A549 (cell line): ENCODE results near the gene FOXB2. TPM values are rescaled to one million over a fixed set of nuclear protein-coding genes. Genes with fewer than 3 reads are reported as not detected.
A peak's percentile ranks its signal among the peaks of the same experiment; 100 is the strongest.

Experiments
- ATAC-seq, 2 experiments: fragments of 200-7000 bp in 1 of 2; fragments of >200 bp in 1 of 2; cut with Nextera tagmentation in 1 of 2; cut with Tn5 transposase in 1 of 2; 3 replicates each; pipeline versions ENCODE4 v1.8.0 to v1.9.1; 2018 to 2020; ENCODE audit warnings: mild to moderate bottlenecking in 1 of 2, moderate library complexity in 1 of 2
- CTCF ChIA-PET: fragments of 300-600 bp; sonication (Branson Sonifier 250); formaldehyde crosslinking; extraction: SDS; loops from one replicate; lab custom pipeline; 2021; ENCODE audit warnings: antibody characterized with exemption, inconsistent platforms; lab: Yijun Ruan, JAX
- POLR2A ChIA-PET: fragments of 350-600 bp; formaldehyde crosslinking; extraction: SDS; loops from one replicate; lab custom pipeline; 2021; ENCODE audit warnings: antibody characterized with exemption, inconsistent platforms; lab: Yijun Ruan, JAX
- DNase-seq, 2 experiments: peaks; one replicate each; pipeline versions ENCODE4 v3.0.0 to v3.0.0-alpha.2; 2011 to 2016; ENCODE audit warnings: low read depth in 1 of 2, low spot score in 1 of 2
- FAIRE-seq: peaks from 2 replicates; lab custom pipeline; 2011; peaks lifted over from hg19 to GRCh38; lab: Jason Lieb, UNC
- H3K27ac ChIP-seq, 2 experiments: fragments of >200 bp; sonication (Bioruptor Twin); formaldehyde crosslinking; 3 replicates each; pipeline ENCODE4 v1.5.1; 2016 to 2017
- H3K4me1 ChIP-seq: fragments of >200 bp; sonication (Bioruptor Twin); formaldehyde crosslinking; 3 replicates; pipeline ENCODE4 v1.6.1; 2016
- H3K4me2 ChIP-seq: fragments of >200 bp; sonication (Bioruptor Twin); formaldehyde crosslinking; 3 replicates; pipeline ENCODE4 v1.6.1; 2016
- H3K4me3 ChIP-seq: fragments of >200 bp; sonication (Bioruptor Twin); formaldehyde crosslinking; 3 replicates; pipeline ENCODE4 v1.5.1; 2016
- H3K9me3 ChIP-seq: fragments of >200 bp; sonication (Bioruptor Twin); formaldehyde crosslinking; 3 replicates; pipeline ENCODE4 v1.6.1; 2016
- CBX2 ChIP-seq: fragments of 200-600 bp; sonication (generic); IDR thresholded peaks from 2 replicates; pipeline ENCODE4 v1.6.1; 2016; ENCODE audit warnings: low read depth, mild to moderate bottlenecking, borderline replicate concordance
- CHD2 ChIP-seq: fragments of 150-350 bp; IDR thresholded peaks from 2 replicates; pipeline ENCODE4 v1.6.1; 2014; ENCODE audit warnings: low read length; ENCODE audit not compliant: partially characterized antibody
- CHD4 ChIP-seq: fragments of 200-600 bp; sonication (generic); IDR thresholded peaks from 2 replicates; pipeline ENCODE4 v1.6.1; 2016; ENCODE audit warnings: antibody characterized with exemption, mild to moderate bottlenecking, borderline replicate concordance
- FOSB ChIP-seq: fragments of 250-450 bp; sonication (Bioruptor Pico); IDR thresholded peaks from 2 replicates; pipeline ENCODE4 v1.5.0; 2020; ENCODE audit warnings: mild to moderate bottlenecking, moderate library complexity
- HEYL ChIP-seq: fragments of 250-450 bp; sonication (Bioruptor Pico); IDR thresholded peaks from 2 replicates; pipeline ENCODE4 v1.8.0; 2021; ENCODE audit warnings: mild to moderate bottlenecking, moderate library complexity
- HOXA7 ChIP-seq: fragments of 250-450 bp; sonication (Bioruptor Pico); IDR thresholded peaks from 2 replicates; pipeline ENCODE4 v1.5.0; 2020; ENCODE audit warnings: mild to moderate bottlenecking, moderate library complexity
- HOXB5 ChIP-seq: fragments of 250-450 bp; sonication (Bioruptor Pico); IDR thresholded peaks from 2 replicates; pipeline ENCODE4 v1.5.0; 2020; ENCODE audit warnings: mild to moderate bottlenecking, moderate library complexity
- KDM1A ChIP-seq: fragments of 200-600 bp; sonication (generic); IDR thresholded peaks from 2 replicates; pipeline ENCODE4 v1.6.1; 2016; ENCODE audit warnings: low read depth, mild to moderate bottlenecking
- MAZ ChIP-seq: fragments of 150-350 bp; IDR thresholded peaks from 2 replicates; pipeline ENCODE4 v1.6.1; 2014; ENCODE audit warnings: antibody characterized with exemption, low read depth, low read length, borderline replicate concordance
- NPAS2 ChIP-seq: fragments of 250-450 bp; sonication (Bioruptor Pico); IDR thresholded peaks from 2 replicates; pipeline ENCODE4 v1.8.0; 2022; ENCODE audit warnings: mild to moderate bottlenecking, moderate library complexity, borderline replicate concordance
- RAD21 ChIP-seq, 2 experiments: fragments of >200 bp in 1 of 2; sonication (Bioruptor Twin) in 1 of 2; formaldehyde crosslinking in 1 of 2; IDR thresholded peaks in 1 of 2; conservative IDR thresholded peaks in 1 of 2; 2 replicates in 1 of 2; 3 replicates in 1 of 2; pipeline ENCODE4 v1.6.1; 2012 to 2018; ENCODE audit warnings: inconsistent platforms in 1 of 2
- RARB ChIP-seq: fragments of 250-450 bp; sonication (Bioruptor Pico); IDR thresholded peaks from 2 replicates; pipeline ENCODE4 v1.8.0; 2021; ENCODE audit warnings: mild to moderate bottlenecking, moderate library complexity
- RFX5 ChIP-seq: fragments of 450-650 bp; IDR thresholded peaks from 2 replicates; pipeline ENCODE4 v1.7.1; 2014; ENCODE audit warnings: antibody characterized with exemption, mild to moderate bottlenecking, moderate library complexity
- RNF2 ChIP-seq: fragments of 200-600 bp; sonication (generic); IDR thresholded peaks from 2 replicates; pipeline ENCODE4 v1.6.1; 2016; ENCODE audit warnings: low read depth, mild to moderate bottlenecking, antibody characterized with exemption, moderate library complexity, borderline replicate concordance
- SREBF2 ChIP-seq: fragments of 450-650 bp; IDR thresholded peaks from 2 replicates; pipeline ENCODE4 v1.6.1; 2014; ENCODE audit warnings: mild to moderate bottlenecking, moderate library complexity
- TP53 ChIP-seq: fragments of 250-450 bp; sonication (Bioruptor Pico); IDR thresholded peaks from 2 replicates; pipeline ENCODE4 v1.5.0; 2021; ENCODE audit warnings: mild to moderate bottlenecking, moderate library complexity
- WGBS: methylation state at CpG from one replicate; pipeline ENCODE4 v1.1.6; 2017; ENCODE audit errors: missing lambda C conversion rate; 5-methylcytosine and 5-hydroxymethylcytosine counted together
- polyA plus RNA-seq, 4 experiments: library from polyadenylated mRNA; depleted of rRNA in 3 of 4; stranded (reverse); fragments of >200 nt; fragmentation: RNase III in 1 of 4; extraction: RNeasy Plus Mini Kit Qiagen cat#74134 plus additional on column Dnase treatment in 1 of 4; gene quantifications; 2 replicates in 3 of 4; 3 replicates in 1 of 4; pipeline ENCODE4 v1.2.3, GENCODE V29; 2011 to 2017
- TF ChIP-seq, protein P1 (sequence below): IDR thresholded peaks from 2 replicates; pipeline ENCODE4 v1.6.1; 2012
- TF ChIP-seq, protein P2 (sequence below): fragments of >200 bp; sonication (Bioruptor Twin); formaldehyde crosslinking; IDR thresholded peaks from 3 replicates; pipeline ENCODE4 v1.6.1; 2016
- TF ChIP-seq, protein P3 (sequence below): fragments of 250-450 bp; sonication (Bioruptor Pico); IDR thresholded peaks from 2 replicates; pipeline ENCODE4 v1.5.0; 2020; ENCODE audit warnings: low read depth, mild to moderate bottlenecking, moderate library complexity
- TF ChIP-seq, protein P4 (sequence below): fragments of >200 bp; sonication (Bioruptor Twin); formaldehyde crosslinking; IDR thresholded peaks from 2 replicates; pipeline ENCODE4 v1.6.1; 2016
- TF ChIP-seq, protein P5 (sequence below): fragments of >200 bp; sonication (Bioruptor Twin); formaldehyde crosslinking; IDR thresholded peaks from 3 replicates; pipeline ENCODE4 v1.5.1; 2016

The FOXB2 gene
- polyA plus RNA-seq, 2 of the 4 experiments (the other 2 are of a cell fraction): not detected

DNA sequence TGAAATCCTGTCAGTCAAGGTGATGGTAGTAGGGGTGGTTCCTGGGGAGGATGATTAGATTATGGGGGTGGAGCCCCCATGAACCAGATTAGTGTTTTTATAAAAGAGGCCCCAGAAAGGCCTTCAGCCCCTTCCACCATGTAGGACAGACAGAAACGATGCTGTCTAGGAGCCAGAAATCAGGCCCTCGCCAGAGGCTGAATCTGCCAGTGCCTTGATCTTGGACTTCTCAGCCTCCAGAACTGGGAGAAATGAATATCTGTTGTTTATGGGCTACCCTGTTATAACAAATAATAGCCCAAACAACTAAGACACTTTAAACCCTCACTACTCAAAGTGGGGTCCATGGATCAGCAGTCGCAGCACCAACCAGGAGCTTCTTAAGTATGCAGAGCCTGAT lies 20.2 kb upstream of the FOXB2 start:
- 50% methylated on average over 3 of the region's 3 CpGs for WGBS
- DNase-seq (no peak), ATAC-seq (no peak), FAIRE-seq (no peak)
- H3K4me1 ChIP-seq: no peaks in the 10 kb centered on the region
- ChIA-PET POLR2A (no interaction called here), CTCF (interaction anchor here (1.2 to 15.7 kb wide), 3 partner anchors 13 to 192 kb away, joined by 3 to 309 read pairs (median 15); no protein-coding TSS in a partner anchor)
- no peaks in the 10 kb centered on the region for H3K9me3 ChIP-seq
- H3K27ac ChIP-seq: no peak overlapping the region
- no peak overlapping the region for H3K4me2 ChIP-seq
- H3K4me3 ChIP-seq: no peak overlapping the region
- TF ChIP-seq, protein P1, sequence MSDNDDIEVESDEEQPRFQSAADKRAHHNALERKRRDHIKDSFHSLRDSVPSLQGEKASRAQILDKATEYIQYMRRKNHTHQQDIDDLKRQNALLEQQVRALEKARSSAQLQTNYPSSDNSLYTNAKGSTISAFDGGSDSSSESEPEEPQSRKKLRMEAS: no peak
- no peak for TF ChIP-seq FOSB (CRISPR knock-in tag)
- TF ChIP-seq KDM1A: no peak

DNA sequence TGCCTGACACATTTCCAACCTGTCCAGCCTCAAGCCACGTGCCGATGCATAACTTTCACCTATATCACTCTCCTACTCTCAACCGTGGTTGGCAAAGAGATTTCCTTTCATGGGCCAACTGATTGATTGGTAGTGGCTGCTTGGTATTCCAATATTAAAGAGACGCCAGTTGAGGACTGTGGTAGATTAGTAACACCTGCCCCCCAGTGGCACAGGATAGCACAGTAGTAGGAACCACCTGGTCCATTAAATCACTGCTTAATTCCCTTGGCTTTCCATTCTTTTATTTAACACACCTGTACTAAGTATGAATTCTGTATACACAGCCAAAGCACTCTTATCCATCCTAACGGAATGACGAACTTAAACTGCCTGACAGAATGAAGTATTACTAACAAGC lies 19.1 kb upstream of the FOXB2 start:
- WGBS: 58% methylated on average over 6 of the region's 6 CpGs
- DNase-seq (no peak), ATAC-seq (no peak)

DNA sequence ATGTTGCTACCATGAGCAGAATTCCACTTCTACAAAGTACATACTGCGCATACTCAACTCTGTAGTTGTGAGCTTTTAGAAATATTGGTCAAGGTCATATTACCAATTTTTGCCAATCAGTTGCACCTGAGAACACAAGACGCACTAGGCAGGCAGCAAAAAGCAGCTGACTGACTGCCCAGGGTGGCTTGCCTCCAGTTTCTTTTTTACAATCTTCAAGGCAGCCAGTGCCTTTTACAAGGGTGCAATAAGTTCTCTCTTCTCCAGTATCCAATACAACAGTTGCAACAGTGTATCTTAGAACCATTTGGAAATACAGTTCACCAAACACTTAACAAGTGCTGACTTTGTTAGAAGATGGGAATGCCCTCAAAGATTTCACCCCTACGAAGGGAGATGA lies 16.1 kb upstream of the FOXB2 start:
- WGBS: 65% methylated on average over 3 of the region's 3 CpGs
- no peaks in the 10 kb centered on the region for H3K9me3 ChIP-seq
- ChIA-PET CTCF (interaction anchor here (1.0 to 2.0 kb wide), 3 partner anchors 12 to 28 kb away, joined by 3 to 5 read pairs (median 4); no protein-coding TSS in a partner anchor), POLR2A (no interaction called here)
- no peak for ATAC-seq
- no peak overlapping the region for H3K4me3 ChIP-seq
- H3K4me1 ChIP-seq: no peaks in the 10 kb centered on the region
- DNase-seq: no peak
- no peak overlapping the region for H3K4me2 ChIP-seq
- no peak for FAIRE-seq
- TF ChIP-seq RFX5 (no peak), HEYL (no peak), TP53 (no peak), CHD2 (no peak), CBX2 (no peak), RARB (CRISPR knock-in tag) (no peak), MAZ (no peak), RNF2 (no peak), HOXA7 (no peak), CHD4 (no peak), HOXB5 (CRISPR knock-in tag) (no peak)
- TF ChIP-seq, protein P2, sequence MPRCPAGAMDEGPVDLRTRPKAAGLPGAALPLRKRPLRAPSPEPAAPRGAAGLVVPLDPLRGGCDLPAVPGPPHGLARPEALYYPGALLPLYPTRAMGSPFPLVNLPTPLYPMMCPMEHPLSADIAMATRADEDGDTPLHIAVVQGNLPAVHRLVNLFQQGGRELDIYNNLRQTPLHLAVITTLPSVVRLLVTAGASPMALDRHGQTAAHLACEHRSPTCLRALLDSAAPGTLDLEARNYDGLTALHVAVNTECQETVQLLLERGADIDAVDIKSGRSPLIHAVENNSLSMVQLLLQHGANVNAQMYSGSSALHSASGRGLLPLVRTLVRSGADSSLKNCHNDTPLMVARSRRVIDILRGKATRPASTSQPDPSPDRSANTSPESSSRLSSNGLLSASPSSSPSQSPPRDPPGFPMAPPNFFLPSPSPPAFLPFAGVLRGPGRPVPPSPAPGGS: no peak
- TF ChIP-seq, protein P3, sequence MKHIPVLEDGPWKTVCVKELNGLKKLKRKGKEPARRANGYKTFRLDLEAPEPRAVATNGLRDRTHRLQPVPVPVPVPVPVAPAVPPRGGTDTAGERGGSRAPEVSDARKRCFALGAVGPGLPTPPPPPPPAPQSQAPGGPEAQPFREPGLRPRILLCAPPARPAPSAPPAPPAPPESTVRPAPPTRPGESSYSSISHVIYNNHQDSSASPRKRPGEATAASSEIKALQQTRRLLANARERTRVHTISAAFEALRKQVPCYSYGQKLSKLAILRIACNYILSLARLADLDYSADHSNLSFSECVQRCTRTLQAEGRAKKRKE (CRISPR knock-in tag): no peak
- TF ChIP-seq, protein P4, sequence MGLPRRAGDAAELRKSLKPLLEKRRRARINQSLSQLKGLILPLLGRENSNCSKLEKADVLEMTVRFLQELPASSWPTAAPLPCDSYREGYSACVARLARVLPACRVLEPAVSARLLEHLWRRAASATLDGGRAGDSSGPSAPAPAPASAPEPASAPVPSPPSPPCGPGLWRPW: no peak
- TF ChIP-seq, protein P5, sequence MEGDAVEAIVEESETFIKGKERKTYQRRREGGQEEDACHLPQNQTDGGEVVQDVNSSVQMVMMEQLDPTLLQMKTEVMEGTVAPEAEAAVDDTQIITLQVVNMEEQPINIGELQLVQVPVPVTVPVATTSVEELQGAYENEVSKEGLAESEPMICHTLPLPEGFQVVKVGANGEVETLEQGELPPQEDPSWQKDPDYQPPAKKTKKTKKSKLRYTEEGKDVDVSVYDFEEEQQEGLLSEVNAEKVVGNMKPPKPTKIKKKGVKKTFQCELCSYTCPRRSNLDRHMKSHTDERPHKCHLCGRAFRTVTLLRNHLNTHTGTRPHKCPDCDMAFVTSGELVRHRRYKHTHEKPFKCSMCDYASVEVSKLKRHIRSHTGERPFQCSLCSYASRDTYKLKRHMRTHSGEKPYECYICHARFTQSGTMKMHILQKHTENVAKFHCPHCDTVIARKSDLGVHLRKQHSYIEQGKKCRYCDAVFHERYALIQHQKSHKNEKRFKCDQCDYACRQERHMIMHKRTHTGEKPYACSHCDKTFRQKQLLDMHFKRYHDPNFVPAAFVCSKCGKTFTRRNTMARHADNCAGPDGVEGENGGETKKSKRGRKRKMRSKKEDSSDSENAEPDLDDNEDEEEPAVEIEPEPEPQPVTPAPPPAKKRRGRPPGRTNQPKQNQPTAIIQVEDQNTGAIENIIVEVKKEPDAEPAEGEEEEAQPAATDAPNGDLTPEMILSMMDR: no peak
- H3K27ac ChIP-seq: no peak overlapping the region

More for the DNA sequence above, 19.1 kb upstream of the FOXB2 start:
- H3K4me3 ChIP-seq: no peak overlapping the region
- no peaks in the 10 kb centered on the region for H3K9me3 ChIP-seq
- H3K27ac ChIP-seq: no peak overlapping the region
- no peaks in the 10 kb centered on the region for H3K4me1 ChIP-seq
- ChIA-PET POLR2A (no interaction called here), CTCF (interaction anchor here (0.8 to 15.7 kb wide), 2 partner anchors 10 to 193 kb away, joined by 3 to 309 read pairs; no protein-coding TSS in a partner anchor)
- H3K4me2 ChIP-seq: no peak overlapping the region
- TF ChIP-seq NPAS2 (CRISPR knock-in tag) (no peak), RARB (CRISPR knock-in tag) (no peak), SREBF2 (no peak), RAD21 (conservative IDR thresholded peaks at IDR 0.05 in 1 of 2, IDR thresholded peaks at IDR 0.05 in 1 of 2) (peak in 1 of 2 experiments; percentile 14; a peak in 1 of 5 replicates)
- no peak for FAIRE-seq
